HUDEP-2 (cell line): ENCODE data around the gene INVS.
"Not testable (repeated sequence)": the region's sequence is repeated elsewhere in the genome, so short reads cannot be mapped to it uniquely, and the experiment has no call there.

ENCODE experiments used
- DNase-seq, 76 experiments: peaks; one replicate each; lab custom pipeline; 2025; ENCODE audit not compliant: unreplicated experiment in 76 of 76; lab: John Stamatoyannopoulos, UW

Gene INVS

DNA sequence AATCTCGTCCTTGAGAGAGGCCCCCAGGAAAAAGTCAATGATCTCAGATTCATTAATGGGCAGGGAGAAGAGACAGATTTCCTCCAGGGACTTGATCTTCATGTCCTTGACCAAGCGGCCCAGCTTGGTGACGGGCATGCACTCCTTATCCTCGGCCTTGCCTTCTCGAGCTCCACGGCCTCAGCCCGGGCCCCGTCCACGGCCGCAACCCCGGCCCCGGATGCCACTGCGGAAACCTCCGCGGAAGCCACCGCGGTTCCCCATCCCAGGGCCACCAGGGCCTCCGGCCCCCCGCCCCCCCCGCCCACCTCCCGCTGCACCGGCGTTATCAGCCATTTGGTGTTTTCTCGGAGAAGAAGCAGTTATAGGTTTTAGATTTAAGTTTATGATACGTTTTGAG, 18.3 kb downstream of the INVS start:
- DNase-seq = no peak

DNA sequence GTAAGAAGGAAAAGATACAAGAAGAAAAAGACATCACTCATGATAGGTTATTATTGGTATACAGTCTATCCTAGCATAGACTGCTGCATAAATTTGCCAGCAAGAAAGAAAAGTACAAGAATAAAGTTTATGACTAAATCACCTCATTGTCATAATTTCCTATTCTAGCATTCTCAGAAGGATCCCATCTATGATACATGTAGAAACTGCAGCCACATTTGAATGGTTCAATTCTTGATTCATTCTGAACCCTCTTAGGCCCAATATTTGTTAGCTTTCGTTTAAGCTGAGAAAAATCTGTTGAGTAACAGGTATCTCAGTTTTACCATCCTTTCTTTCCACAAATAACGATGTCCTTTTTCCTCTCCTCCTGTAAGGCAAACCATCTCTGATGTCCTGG, 21.2 kb downstream of the INVS start:
- DNase-seq = no peak

DNA sequence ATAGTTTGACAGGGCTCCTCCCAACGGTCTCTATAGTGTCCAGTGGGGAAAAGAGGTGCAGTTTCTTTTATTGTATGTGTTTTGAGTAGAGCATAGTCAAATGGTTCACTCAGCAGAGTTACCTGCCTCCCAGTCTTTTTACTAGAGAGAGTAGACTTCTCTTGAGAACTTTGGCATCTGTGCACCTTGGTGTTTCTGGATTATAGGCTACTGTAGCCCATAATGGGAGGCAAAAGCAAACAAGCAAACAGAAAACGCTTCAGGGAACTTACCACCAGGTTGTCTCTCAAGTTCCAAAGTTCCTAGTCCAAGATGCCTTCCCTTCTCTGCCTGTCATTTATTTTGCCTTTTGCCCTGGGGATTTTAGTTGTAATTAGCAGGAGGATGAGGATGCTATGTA, 26.2 kb downstream of the INVS start:
- DNase-seq = no peak

DNA sequence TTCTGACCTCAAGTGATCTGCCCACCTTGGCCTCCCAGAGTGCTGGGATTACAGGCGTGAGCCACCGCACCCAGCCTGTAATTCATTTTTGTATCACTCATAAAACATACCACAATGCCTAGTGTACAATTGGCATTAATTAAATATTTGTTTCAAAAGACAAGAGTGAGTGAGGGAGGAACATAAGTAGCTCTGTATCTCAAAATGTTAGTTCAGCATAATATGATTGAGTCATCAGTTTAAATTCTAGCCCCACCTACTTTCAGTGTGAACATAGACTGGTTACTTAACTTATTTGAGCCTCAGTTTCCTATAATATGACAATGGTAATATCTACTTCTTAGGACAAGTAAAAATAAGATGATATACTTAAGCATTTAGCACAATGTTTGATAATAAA, 26.9 kb downstream of the INVS start:
- DNase-seq = no peak

DNA sequence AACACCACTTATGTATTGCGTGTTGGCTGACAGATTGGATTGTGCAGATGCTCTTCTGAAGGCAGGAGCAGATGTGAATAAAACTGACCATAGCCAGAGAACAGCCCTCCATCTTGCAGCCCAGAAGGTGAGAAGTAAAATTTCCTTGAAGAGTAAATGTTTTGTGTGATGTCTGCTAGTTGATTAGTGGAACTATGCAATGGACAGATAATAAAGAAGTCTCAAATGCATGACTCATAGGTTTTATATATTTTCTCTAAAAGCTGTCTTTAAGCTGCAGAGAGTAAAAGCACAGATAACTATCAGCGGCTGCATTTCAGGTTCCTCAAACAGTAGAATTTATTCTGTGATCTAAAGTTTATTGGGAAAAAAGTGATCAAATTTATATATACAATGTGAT, 27.4 kb downstream of the INVS start:
- peak in 16 of 76 experiments; percentile 4 to 57 (median 14) for DNase-seq

DNA sequence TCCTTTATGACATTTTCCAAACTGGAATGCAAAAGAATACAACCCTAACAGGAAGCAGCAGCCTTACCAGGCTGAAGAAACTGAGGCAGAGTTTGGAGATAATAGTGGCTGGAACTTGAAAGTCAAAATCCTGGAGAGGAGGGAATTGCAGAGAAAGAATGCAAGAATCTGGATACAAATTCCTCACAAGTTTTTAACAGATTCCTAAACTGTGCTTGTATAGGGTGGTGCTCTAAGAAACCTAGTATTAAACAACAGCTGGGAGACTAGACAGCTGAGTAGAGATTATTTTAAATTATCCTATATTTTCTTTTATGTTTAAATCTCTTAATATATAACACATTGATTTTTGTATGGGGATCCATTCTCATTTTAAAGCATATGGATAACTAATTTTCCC, 30.7 kb downstream of the INVS start:
- no peak for DNase-seq

DNA sequence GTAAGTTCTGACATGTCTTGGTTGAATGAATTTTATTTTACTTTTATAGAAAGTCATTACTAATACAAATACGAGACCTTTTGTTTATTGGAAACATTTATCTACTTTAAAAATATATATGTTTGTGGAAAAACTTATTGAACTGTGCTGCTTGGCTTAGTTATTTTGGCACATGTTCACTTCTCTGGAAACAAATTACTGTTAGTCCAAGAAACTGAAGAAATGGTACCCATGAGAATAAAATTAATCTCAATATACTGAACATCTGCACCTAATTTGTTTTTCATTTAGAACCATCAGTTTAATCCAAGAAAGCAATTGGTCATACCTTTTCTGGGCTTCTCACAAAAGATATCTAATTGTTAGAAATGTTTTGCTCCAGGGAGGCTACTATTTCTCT, 32.2 kb downstream of the INVS start:
- DNase-seq = no peak

DNA sequence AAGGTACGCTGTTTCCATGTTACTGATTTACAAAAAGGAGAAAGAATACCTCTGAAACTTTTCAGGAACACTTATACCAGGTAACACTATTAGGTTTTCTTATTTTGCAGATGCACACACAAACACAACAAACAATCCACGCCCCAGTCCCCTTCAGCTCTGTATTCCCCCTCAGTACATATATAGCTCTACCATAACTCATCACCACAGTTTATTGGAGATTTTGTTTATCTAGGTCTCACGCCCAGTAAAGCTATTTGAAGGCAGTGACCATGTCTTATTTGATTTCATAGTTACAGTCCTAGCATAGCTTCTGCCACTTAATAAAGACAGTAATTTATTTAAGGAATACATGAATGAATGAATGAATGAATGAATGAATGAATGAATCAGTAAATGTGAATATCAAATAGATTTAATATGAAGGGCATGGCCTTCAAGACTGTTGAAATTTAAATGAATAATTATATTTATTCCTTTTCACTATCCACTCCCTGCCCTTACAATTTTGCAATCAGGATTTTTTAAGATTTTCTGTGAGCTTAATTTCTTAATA, 32.9 kb downstream of the INVS start:
- DNase-seq = no peak

DNA sequence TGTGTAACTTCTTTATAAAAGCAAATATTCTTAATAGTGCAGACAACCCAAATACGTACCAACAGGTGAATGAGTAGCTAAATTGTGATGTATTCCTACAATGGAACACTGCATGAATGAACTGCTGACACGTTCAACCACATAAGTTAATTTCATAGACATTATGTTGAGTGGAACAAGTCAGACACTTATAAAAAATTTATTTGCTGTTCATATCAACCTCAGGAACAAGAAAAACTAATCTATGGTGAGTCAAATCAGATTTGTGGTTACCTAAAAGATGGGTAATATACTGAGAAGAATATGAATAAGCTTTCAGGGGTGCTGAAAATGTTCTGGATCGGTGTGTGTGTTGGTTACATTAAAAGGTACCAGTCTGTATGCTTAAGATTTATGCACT, 35.7 kb downstream of the INVS start:
- DNase-seq = no peak

DNA sequence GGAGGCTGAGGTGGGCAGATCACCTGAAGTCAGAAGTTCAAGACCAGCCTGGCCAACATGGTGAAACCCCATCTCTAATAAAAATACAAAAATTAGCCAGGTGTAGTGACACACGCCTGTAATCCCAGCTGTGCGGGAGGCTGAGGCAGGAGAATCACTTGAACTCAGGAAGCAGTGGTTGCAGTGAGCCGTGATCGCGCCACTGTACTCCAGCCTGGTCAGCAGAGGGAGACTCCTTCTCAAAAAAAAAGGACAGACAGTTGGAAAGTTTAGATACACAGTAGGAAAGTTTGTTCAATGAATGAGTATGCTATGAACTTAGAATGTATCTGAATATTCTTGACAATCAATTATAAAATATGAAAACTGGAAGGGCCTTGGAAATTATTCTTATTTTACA, 37.8 kb downstream of the INVS start:
- DNase-seq = peak in 20 of 76 experiments; percentile 0 to 43 (median 16)

DNA sequence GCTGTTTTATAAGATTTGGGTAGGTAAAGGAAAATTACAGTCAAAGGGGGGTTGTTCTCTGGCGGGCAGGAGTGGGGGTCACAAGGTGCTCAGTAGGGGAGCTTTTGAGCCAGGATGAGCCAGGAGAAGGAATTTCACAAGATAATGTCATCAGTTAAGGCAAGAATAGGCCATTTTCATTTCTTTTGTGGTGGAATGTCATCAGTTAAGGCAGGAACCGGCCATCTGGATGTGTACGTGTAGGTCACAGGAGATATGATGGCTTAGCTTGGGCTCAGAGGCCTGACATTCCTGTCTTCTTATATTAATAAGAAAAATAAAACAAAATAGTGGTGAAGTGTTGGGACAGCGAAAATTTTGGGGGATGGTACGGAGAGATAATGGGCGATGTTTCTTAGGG, 41.3 kb downstream of the INVS start:
- not testable (repeated sequence) for DNase-seq

DNA sequence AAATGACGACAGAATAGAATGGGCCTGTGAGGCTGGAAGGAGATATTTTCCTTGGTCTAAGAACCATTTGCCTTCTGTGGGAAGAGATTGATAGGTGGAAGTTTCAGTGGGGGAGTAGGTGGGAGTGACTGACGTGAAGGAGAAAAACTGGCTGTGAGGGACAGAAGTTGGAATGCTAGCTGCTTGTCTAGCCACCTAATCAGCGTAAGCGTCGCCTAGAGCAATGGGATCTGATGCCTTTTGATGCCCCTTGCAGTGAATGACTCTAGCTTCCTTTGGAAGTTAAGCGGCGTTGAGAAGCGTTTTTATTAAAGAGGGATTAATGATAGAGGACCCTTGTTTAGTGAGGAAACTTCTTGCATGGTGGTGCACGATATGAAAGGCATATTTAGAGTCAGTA, 42.8 kb downstream of the INVS start:
- not testable (repeated sequence) for DNase-seq

DNA sequence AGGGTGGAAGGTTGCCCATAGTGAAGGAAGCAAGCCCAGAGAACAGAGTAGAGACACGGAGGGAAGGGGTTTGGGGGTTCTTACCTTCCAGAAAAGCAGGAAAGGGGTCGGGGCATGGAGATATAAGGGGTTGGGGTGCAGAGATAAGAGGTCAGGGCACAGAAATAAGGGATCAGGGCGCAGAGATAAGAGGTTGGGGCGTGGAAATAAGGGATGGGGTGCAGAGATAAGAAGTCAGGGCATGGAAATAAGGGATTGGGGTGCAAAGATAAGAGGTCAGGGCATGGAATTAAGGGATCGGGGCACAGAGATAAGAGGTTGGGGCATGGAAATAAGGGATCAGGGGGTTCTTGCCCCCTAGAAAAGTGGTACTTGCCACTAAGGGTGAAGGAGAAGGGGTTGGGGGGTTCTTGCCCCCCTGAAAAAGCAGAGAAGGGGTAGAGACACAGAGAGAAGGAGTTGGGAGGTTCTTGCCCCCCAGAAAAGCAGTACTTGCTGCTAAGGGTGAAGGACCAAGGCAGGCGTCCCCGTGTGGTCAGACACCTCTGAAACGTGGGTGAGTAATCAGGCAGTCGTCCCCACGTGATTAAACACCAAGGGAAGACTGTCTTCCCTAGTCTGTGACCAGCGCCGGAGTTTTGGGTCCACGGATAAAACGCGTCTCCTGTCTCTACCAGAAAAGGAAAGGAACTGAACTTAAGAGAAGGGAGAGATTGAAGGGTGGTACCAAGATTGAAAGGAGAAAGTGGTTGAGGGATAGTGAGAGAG, 46.3 kb downstream of the INVS start:
- peak in 7 of 76 experiments; percentile 2 to 32 (median 15) for DNase-seq

DNA sequence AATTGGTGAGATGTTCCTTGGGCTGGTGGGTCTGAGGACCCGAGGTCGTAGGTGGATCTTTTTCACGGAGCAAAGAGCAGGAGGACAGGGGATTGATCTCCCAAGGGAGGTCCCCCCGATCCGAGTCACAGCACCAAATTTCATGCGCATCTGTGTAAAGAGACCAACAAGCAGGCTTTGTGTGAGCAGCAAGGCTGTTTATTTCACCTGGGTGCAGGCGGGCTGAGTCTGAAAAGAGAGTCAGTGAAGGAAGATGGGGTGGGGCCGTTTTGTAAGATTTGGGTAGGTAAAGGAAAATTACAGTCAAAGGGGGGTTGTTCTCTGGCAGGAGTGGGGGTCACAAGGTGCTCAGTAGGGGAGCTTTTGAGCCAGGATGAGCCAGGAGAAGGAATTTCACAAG, 46.9 kb downstream of the INVS start:
- not testable (repeated sequence) for DNase-seq

DNA sequence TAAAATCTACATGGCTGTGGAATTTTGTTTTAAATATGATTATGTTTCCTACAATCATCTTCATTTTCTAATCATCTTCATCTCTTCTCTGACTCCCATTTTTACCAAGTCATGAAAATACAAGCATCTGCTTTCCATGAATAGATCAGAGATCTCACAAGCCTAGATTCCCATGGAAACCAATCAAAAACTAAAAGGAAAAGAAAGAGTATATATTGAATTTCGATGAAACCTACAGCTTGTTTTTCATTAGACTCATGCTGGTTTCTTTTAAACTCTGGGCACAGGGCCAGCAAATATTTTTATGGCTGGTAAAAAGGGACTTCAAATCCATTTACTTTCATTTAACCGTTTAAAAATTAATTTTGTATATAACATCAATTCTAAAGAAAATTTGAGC, 51.2 kb downstream of the INVS start:
- DNase-seq = no peak

DNA sequence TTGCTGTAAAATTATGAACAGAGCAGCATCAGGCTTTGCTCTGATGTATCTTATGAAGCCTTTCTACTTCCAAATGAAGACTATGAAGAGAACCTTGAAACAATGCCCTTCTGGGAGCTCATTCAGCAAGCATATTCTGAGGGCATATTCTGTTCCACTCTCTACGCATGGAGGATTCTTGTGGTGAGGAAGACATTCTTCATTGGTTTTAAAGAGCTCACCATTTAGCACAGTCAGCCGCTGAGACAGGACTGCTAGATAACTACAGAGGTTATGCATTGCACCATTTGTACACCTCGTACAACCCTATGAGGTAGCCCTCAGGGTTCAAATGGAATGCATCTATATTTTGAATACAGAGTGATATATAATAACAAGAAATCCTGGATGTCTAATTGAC, 61.0 kb downstream of the INVS start:
- no peak for DNase-seq

DNA sequence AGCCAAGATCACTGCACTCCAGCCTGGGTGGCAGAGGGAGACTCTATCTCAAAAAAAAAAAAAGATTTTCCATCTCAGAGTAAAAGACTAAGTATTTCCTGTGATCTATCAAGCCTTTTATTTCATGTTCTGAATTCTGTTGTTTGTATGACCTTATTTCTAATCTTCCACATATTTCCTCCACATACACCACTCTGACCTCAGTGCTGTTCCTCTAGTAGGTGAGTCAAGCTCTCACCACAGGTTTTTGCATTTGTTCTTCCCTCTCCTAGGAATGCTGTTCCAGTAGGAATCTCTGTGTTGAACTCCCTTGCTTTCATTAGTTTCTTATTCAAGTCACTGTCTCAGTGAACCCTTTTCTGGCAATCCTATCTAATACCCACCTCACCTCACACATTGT, 68.1 kb downstream of the INVS start:
- no peak for DNase-seq

DNA sequence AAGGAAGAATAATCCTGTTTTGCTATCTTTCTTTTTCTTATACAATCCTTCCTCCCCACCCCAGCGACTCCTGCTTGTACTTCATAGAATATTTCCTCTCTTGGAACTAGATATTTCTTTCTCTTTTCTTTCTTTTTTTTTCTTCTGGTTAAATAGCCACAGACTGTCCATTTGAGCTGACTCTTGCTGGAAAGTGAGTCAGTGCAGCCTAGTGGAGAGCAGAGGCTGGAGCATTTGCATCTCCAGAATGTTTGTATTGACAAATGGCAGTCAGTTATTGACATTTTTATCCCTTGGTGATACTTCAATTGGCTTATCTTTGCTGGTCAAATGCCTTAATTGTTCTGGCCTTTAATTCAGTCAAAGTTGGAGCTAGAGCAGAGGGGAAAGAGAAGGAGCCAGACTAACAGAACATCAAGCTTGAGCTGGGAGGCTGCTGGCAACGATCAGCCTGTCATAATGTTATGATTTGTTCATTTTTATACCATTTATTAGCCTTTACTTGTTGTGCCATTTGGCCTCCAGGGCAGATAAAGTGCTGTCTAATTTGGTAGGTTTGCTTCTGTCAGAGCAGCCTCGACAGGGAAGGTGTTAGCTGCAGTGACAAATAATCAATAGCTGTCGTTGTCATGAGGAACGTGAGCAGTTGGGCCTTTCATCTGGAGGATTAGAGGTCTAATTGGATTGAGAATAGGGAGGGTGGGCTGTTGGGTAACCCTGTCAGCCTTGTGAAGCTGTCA, 69.0 kb downstream of the INVS start:
- DNase-seq = no peak

DNA sequence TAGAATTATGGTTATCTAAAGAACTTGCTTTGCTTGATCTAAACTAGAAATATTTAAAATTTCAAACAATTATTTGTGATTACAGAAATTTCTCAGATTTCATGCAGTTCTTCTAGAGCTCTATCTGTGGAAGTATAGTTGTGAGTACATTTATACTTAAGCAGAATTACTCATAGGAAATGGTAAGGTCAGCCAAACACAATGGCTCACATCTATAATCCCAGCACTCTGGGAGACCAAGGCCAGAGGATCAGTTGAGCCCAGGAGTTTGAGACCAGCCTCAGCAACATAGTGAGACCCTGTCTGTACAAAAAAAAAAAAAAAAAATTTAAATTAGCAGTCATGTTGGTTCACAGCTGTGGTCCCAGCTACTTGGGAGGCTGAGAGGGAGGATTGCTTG, 71.0 kb downstream of the INVS start:
- DNase-seq = no peak

DNA sequence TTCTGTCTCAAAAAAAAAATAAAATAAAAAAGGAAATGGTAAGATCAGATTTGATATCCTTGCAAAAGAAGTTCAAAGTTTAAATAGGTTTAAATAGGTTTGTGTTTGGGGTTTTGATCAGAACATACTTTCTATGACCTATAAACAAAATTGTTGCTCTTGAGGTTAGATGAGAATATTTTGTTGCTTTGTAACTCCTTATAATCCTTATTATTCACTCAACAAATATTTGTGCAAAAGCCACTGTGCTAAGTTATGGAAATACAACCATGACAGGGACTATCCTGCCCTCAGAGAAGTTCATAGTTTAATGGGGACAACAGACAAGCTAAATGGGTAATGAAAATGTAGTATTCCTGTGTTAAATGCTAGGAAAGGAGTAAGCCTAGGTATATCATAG, 71.5 kb downstream of the INVS start:
- no peak for DNase-seq

DNA sequence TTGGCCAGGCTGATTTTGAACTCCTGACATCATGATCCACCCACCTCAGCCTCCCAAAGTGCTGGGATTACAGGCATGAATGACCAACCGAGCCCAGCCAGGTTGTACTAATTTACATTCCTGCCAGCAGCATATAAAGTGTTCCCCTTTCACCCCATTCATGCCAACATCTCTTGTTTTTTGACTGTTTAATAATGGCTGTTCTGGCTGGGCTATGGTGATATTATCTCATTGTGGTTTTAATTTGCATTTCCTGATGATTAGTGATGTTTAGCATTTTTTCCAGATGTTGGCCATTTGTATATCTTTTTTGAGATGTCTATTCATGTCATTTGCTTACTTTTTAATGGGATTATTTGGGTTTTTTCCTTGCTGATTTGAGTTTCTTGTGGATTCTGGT, 87.3 kb downstream of the INVS start:
- DNase-seq = no peak

DNA sequence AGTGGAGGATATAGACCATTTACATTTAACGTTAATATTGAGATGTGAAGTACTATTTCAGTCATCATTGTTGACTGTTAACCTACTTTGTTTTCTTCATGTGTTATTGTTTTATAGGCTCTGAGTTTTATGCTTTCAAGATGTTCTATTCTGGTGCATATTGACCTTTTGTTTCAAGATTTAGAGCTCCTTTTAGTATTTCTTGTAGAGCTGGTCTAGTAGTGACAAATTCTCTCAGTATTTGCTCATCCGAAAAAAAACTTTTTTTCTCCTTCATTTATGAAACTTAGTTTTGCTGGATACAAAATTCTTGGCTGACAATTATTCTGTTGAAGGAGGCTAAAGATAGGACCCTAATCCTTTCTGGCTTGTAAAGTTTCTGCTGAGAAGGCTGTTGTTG, 91.3 kb downstream of the INVS start:
- DNase-seq = no peak
